MM.1S (cell line): ENCODE measurements around the gene FCHSD2.

Experiments
- DNase-seq: peaks from one replicate; pipeline ENCODE4 v3.0.0-alpha.2; 2015
- H2AFZ ChIP-seq: fragments of 300-600 bp; sonication (generic); 2 replicates; pipeline ENCODE4 v1.6.0; 2016; ENCODE audit warnings: antibody characterized with exemption, low read length
- H3F3A ChIP-seq: fragments of 300-600 bp; sonication (generic); 2 replicates; pipeline ENCODE4 v1.6.1; 2016; ENCODE audit warnings: mild to moderate bottlenecking, antibody characterized with exemption, low read length, moderate library complexity, mixed read lengths; ENCODE audit not compliant: insufficient read depth
- H3K27ac ChIP-seq: fragments of 300-600 bp; sonication (generic); 2 replicates; pipeline ENCODE4 v1.5.1; 2016; ENCODE audit warnings: mild to moderate bottlenecking, low read length
- H3K27me3 ChIP-seq: fragments of 300-600 bp; sonication (generic); replicated peaks from 2 replicates; pipeline ENCODE4 v1.6.0; 2016; ENCODE audit warnings: low read length; ENCODE audit not compliant: insufficient read depth
- H3K36me3 ChIP-seq: fragments of 300-600 bp; sonication (generic); replicated peaks from 2 replicates; pipeline ENCODE4 v1.6.1; 2016; ENCODE audit warnings: mild to moderate bottlenecking, low read length, mixed read lengths; ENCODE audit not compliant: insufficient read depth
- H3K4me1 ChIP-seq: fragments of 300-600 bp; sonication (generic); 2 replicates; pipeline ENCODE4 v1.6.1; 2016; ENCODE audit warnings: low read length, mixed read lengths
- H3K4me2 ChIP-seq: fragments of 300-600 bp; sonication (generic); 2 replicates; pipeline ENCODE4 v1.6.0; 2016; ENCODE audit warnings: low read depth, low read length
- H3K4me3 ChIP-seq: fragments of 300-600 bp; sonication (generic); 2 replicates; pipeline ENCODE4 v1.5.1; 2016; ENCODE audit warnings: low read length, mixed read lengths
- H3K79me2 ChIP-seq: fragments of 300-600 bp; sonication (generic); 2 replicates; pipeline ENCODE4 v1.6.1; 2016; ENCODE audit warnings: mixed run types, low read length, mixed read lengths
- H3K9ac ChIP-seq: fragments of 300-600 bp; sonication (generic); 2 replicates; pipeline ENCODE4 v1.6.1; 2016; ENCODE audit warnings: low read length, mixed read lengths
- H3K9me2 ChIP-seq: fragments of 300-600 bp; sonication (generic); replicated peaks from 2 replicates; pipeline ENCODE4 v1.6.1; 2016; ENCODE audit warnings: mild to moderate bottlenecking, low read length, mixed read lengths; ENCODE audit not compliant: insufficient read depth
- H3K9me3 ChIP-seq: fragments of 300-600 bp; sonication (generic); replicated peaks from 2 replicates; pipeline ENCODE4 v1.6.1; 2016; ENCODE audit warnings: mild to moderate bottlenecking, low read length, mixed read lengths; ENCODE audit not compliant: insufficient read depth
- H4K20me1 ChIP-seq: fragments of 300-600 bp; sonication (generic); 2 replicates; pipeline ENCODE4 v1.6.1; 2016; ENCODE audit warnings: mild to moderate bottlenecking, low read length, moderate library complexity, mixed read lengths; ENCODE audit not compliant: insufficient read depth
- EZH2 ChIP-seq: fragments of 300-600 bp; sonication (generic); optimal IDR thresholded peaks from 2 replicates; pipeline ENCODE3; 2017; ENCODE audit warnings: low read depth, mild to moderate bottlenecking, antibody characterized with exemption, low read length, mixed read lengths
- EZH2phosphoT487 ChIP-seq: fragments of 300-600 bp; sonication (generic); IDR thresholded peaks from 2 replicates; pipeline ENCODE4 v1.6.1; 2018; ENCODE audit warnings: antibody characterized with exemption, low read length
- TF ChIP-seq, protein P1 (sequence below): fragments of 300-600 bp; sonication (generic); IDR thresholded peaks from 2 replicates; pipeline ENCODE4 v1.5.1; 2016; ENCODE audit warnings: antibody characterized with exemption, low read length, mixed read lengths

The FCHSD2 gene

DNA sequence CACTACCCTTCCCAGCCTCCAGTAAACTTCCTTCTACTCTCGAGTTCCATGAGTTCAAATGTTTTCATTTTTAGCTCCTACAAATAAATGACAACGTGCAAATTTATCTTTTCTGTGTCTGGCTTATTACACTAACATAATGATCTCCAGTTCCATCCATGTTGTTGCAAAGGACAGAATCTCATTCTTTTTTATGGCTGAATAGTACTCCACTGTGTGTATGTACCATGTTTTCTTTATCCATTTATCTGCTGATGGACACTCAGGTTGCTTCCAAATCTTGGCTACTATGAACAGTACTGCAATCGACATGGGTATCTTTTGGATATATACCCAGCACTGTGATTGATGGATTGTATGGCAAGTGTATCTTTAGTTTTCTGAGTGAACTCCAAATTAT, 34.5 kb downstream of the FCHSD2 start:
- TF ChIP-seq EZH2, result no peak
- TF ChIP-seq EZH2phosphoT487, result no peak
- TF ChIP-seq, protein P1, sequence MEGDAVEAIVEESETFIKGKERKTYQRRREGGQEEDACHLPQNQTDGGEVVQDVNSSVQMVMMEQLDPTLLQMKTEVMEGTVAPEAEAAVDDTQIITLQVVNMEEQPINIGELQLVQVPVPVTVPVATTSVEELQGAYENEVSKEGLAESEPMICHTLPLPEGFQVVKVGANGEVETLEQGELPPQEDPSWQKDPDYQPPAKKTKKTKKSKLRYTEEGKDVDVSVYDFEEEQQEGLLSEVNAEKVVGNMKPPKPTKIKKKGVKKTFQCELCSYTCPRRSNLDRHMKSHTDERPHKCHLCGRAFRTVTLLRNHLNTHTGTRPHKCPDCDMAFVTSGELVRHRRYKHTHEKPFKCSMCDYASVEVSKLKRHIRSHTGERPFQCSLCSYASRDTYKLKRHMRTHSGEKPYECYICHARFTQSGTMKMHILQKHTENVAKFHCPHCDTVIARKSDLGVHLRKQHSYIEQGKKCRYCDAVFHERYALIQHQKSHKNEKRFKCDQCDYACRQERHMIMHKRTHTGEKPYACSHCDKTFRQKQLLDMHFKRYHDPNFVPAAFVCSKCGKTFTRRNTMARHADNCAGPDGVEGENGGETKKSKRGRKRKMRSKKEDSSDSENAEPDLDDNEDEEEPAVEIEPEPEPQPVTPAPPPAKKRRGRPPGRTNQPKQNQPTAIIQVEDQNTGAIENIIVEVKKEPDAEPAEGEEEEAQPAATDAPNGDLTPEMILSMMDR, result no peak
- no peaks in the 10 kb centered on the region for H3F3A ChIP-seq
- H3K9ac ChIP-seq, result no peak overlapping the region
- H3K4me2 ChIP-seq, result no peak overlapping the region
- 0 out of 2 replicates have a peak, but pooled peaks cover 4% of the 10 kb centered on the region for H4K20me1 ChIP-seq
- no peaks in the 10 kb centered on the region for H3K9me2 ChIP-seq
- H3K79me2 ChIP-seq, result peaks cover 55% of the 10 kb centered on the region
- no peaks in the 10 kb centered on the region for H3K9me3 ChIP-seq
- DNase-seq, result no peak
- H3K36me3 ChIP-seq, result no peaks in the 10 kb centered on the region; the same call in none of the 2 replicates
- H3K27me3 ChIP-seq, result no peaks in the 10 kb centered on the region
- H2AFZ ChIP-seq, result no peak overlapping the region
- no peak overlapping the region for H3K27ac ChIP-seq
- no peak overlapping the region for H3K4me3 ChIP-seq
- no peaks in the 10 kb centered on the region for H3K4me1 ChIP-seq

DNA sequence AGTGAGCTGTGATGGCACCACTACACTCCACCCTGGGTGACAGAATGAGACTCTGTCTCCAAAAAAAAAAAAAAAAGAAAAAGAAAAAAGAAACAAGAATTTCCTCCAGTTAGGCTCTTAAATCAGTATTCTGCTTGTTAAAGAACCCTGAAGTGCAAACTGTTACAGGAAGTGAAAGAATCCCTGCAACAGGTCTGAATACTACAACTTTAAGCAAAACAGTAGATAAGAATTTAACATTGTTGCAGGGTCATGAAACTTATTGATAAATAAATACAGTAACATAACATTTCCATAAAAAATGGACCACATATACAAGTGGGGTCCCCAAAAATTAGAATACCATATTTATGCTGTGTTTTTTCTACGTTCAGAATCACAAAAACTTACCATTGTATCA, 35.8 kb downstream of the FCHSD2 start:
- Histone ChIP-seq H3K36me3 (no peaks in the 10 kb centered on the region; the same call in 1 of the 2 replicates), H4K20me1 (peaks cover 11% of the 10 kb centered on the region; the same call in 1 of the 2 replicates), H3K79me2 (peaks cover 63% of the 10 kb centered on the region), H3K4me3 (no peak overlapping the region), H2AFZ (no peak overlapping the region), H3K9me3 (no peaks in the 10 kb centered on the region), H3K9me2 (no peaks in the 10 kb centered on the region), H3K4me1 (no peaks in the 10 kb centered on the region), H3K27me3 (no peaks in the 10 kb centered on the region), H3K9ac (no peak overlapping the region), H3K27ac (no peak overlapping the region), H3K4me2 (no peak overlapping the region), H3F3A (no peaks in the 10 kb centered on the region)
- DNase-seq, result no peak
- TF ChIP-seq EZH2phosphoT487 (no peak), EZH2 (no peak)
- TF ChIP-seq, protein P1, result no peak

DNA sequence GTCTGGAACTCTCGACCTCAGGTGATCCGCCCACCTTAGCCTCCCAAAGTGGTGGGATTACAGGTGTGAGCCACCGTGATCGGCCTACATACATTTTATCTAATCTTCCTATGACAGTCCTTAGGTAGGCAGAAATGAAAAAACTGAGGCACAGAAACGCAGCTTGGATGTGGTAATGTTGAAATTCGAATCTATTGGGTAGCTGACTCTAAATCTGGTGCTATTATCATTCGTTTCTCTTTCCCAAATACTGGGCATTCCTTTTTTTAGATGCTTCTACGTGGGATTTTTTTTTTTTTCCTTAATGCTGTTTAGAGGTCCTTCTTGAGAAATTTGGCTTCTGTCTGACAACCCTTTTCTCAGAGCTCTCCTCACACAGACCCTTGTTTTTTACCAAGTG, 41.5 kb downstream of the FCHSD2 start:
- no peaks in the 10 kb centered on the region for H3K9me3 ChIP-seq
- no peaks in the 10 kb centered on the region for H3K4me1 ChIP-seq
- no peaks in the 10 kb centered on the region for H3K9me2 ChIP-seq
- H3K9ac ChIP-seq, result no peak overlapping the region
- peaks cover 16% of the 10 kb centered on the region; the same call in 1 of the 2 replicates for H4K20me1 ChIP-seq
- H2AFZ ChIP-seq, result no peak overlapping the region
- no peak for DNase-seq
- H3K4me2 ChIP-seq, result no peak overlapping the region
- no peak overlapping the region for H3K27ac ChIP-seq
- H3K27me3 ChIP-seq, result no peaks in the 10 kb centered on the region
- TF ChIP-seq, protein P1, result no peak
- TF ChIP-seq EZH2 (no peak), EZH2phosphoT487 (no peak)
- no peaks in the 10 kb centered on the region; the same call in 1 of the 2 replicates for H3K36me3 ChIP-seq
- no peaks in the 10 kb centered on the region for H3F3A ChIP-seq
- peaks cover 99% of the 10 kb centered on the region for H3K79me2 ChIP-seq
- no peak overlapping the region for H3K4me3 ChIP-seq
